ENCODE data around the gene TECR. TPM values are rescaled to one million over a fixed set of nuclear protein-coding genes. Genes with fewer than 3 reads are reported as not detected.
"Not testable (repeated sequence)": the region's sequence is repeated elsewhere in the genome, so short reads cannot be mapped to it uniquely, and the experiment has no call there.

Gene TECR
- total RNA-seq, 4 donors from 2014 or later, result 111 to 176 (median 150) TPM

- H3K9me3 ChIP-seq, result no peaks in the 10 kb centered on the region
- no peaks in the 10 kb centered on the region for H3K36me3 ChIP-seq
- H3K4me3 ChIP-seq, result peak overlapping the region; percentile 89
- TF ChIP-seq EP300 (IDR thresholded peaks at IDR 0.05), result no peak
- no peak for TF ChIP-seq POLR2AphosphoS5 (IDR thresholded peaks at IDR 0.05)
- no peaks in the 10 kb centered on the region for H3K27me3 ChIP-seq
- WGBS, result 62% methylated on average over 3 of the region's 3 CpGs
- DNase-seq (ENCODE audit: low spot score in 2 of 2), result no peak
- H3K27ac ChIP-seq, result peak overlapping the region; percentile 94
- peaks cover 63% of the 10 kb centered on the region for H3K4me1 ChIP-seq
Observed at GRCh38 chr19:14530506-14530905, 1.1 kb downstream of the TECR start.

- no peaks in the 10 kb centered on the region for H3K27me3 ChIP-seq
- no peak overlapping the region for H3K27ac ChIP-seq
- no peaks in the 10 kb centered on the region for H3K36me3 ChIP-seq
- no peaks in the 10 kb centered on the region for H3K9me3 ChIP-seq
- peaks cover 57% of the 10 kb centered on the region for H3K4me1 ChIP-seq
- 74% methylated on average over 5 of the region's 5 CpGs for WGBS
- H3K4me3 ChIP-seq, result no peak overlapping the region
- DNase-seq (ENCODE audit: low spot score in 2 of 2), result no peak
- TF ChIP-seq EP300 (IDR thresholded peaks at IDR 0.05) (no peak), POLR2AphosphoS5 (IDR thresholded peaks at IDR 0.05) (no peak), POLR2A (IDR thresholded peaks at IDR 0.05) (no peak), CTCF (IDR thresholded peaks at IDR 0.05) (no peak)
Observed at GRCh38 chr19:14533450-14533849, 4.1 kb downstream of the TECR start.

GRCh38 chr19:14536926-14537692 is 7.7 kb downstream of the TECR start:
- WGBS, result 17% methylated on average over 23 of the region's 24 CpGs
- Histone ChIP-seq H3K27me3 (no peaks in the 10 kb centered on the region), H3K4me3 (peak overlapping the region; percentile 23), H3K4me1 (peaks cover 28% of the 10 kb centered on the region), H3K9me3 (no peaks in the 10 kb centered on the region), H3K36me3 (no peaks in the 10 kb centered on the region), H3K27ac (peak overlapping the region; percentile 32)
- peak in 1 of 2 donors; percentile 85 for DNase-seq (ENCODE audit: low spot score in 2 of 2)
- TF ChIP-seq EP300 (IDR thresholded peaks at IDR 0.05), result no peak

- no peaks in the 10 kb centered on the region for H3K36me3 ChIP-seq
- peaks cover 48% of the 10 kb centered on the region for H3K4me1 ChIP-seq
- H3K9me3 ChIP-seq, result no peaks in the 10 kb centered on the region
- H3K27ac ChIP-seq, result no peak overlapping the region
- DNase-seq (ENCODE audit: low spot score in 2 of 2), result no peak
- no peak for TF ChIP-seq POLR2A (IDR thresholded peaks at IDR 0.05)
- TF ChIP-seq EP300 (IDR thresholded peaks at IDR 0.05), result no peak
- no peak for TF ChIP-seq POLR2AphosphoS5 (IDR thresholded peaks at IDR 0.05)
- no peak for TF ChIP-seq CTCF (IDR thresholded peaks at IDR 0.05)
- no peak overlapping the region for H3K4me3 ChIP-seq
- no peaks in the 10 kb centered on the region for H3K27me3 ChIP-seq
- 72% methylated on average over 19 of the region's 19 CpGs for WGBS
Observed at GRCh38 chr19:14540741-14541525, 11.5 kb downstream of the TECR start.

GRCh38 chr19:14541979-14542378 is 12.6 kb downstream of the TECR start:
- H3K27me3 ChIP-seq; H3K4me3 ChIP-seq; H3K9me3 ChIP-seq; H3K27ac ChIP-seq; H3K36me3 ChIP-seq; DNase-seq (ENCODE audit: low spot score in 2 of 2): not testable (repeated sequence)
- 91% methylated on average over 5 of the region's 5 CpGs for WGBS
- H3K4me1 ChIP-seq, result peaks cover 51% of the 10 kb centered on the region

- H3K27me3 ChIP-seq, result no peaks in the 10 kb centered on the region
- TF ChIP-seq EP300 (IDR thresholded peaks at IDR 0.05), result no peak
- TF ChIP-seq CTCF (IDR thresholded peaks at IDR 0.05), result no peak
- no peak for TF ChIP-seq POLR2A (IDR thresholded peaks at IDR 0.05)
- TF ChIP-seq POLR2AphosphoS5 (IDR thresholded peaks at IDR 0.05), result no peak
- H3K27ac ChIP-seq, result peak overlapping the region; percentile 59
- DNase-seq (ENCODE audit: low spot score in 2 of 2), result no peak
- H3K9me3 ChIP-seq, result no peaks in the 10 kb centered on the region
- no peaks in the 10 kb centered on the region for H3K36me3 ChIP-seq
- no peak overlapping the region for H3K4me3 ChIP-seq
- peaks cover 52% of the 10 kb centered on the region for H3K4me1 ChIP-seq
- whole genome bisulfite sequencing, result 8% methylated on average over 7 of the region's 7 CpGs
Observed at GRCh38 chr19:14542711-14543328, 13.4 kb downstream of the TECR start.

Data from suprapubic skin (tissue), 4 donors.